ENCODE results near the gene MAMDC4. TPM values are rescaled to one million over a fixed set of nuclear protein-coding genes. Genes with fewer than 3 reads are reported as not detected.
A peak's percentile ranks its signal among the peaks of the same experiment; 100 is the strongest.
"Not testable (repeated sequence)": the region's sequence is repeated elsewhere in the genome, so short reads cannot be mapped to it uniquely, and the experiment has no call there.

The MAMDC4 gene
- polyA plus RNA-seq, 1 experiment, result 0.63 TPM

GRCh38 chr9:136843801-136844740, 8.1 kb upstream of the MAMDC4 start:
- CTCF ChIA-PET, result interaction anchor here (0.7 kb wide), 1 partner anchor 66 kb away, joined by 3 read pairs; no protein-coding TSS in a partner anchor
- H3K27me3 ChIP-seq (ENCODE audit: control insufficient read depth, insufficient read depth, low read length), result peaks cover 21% of the 10 kb centered on the region
- peak; percentile 46 for TF ChIP-seq CTCF (IDR thresholded peaks at IDR 0.05; ENCODE audit: low read depth, low read length)
- H3K4me3 ChIP-seq (ENCODE audit: low read depth, low read length); H3K9me3 ChIP-seq (ENCODE audit: control insufficient read depth, insufficient read depth, low read length); DNase-seq (ENCODE audit: low read depth, low spot score); H3K27ac ChIP-seq (ENCODE audit: low read depth, low read length): not testable (repeated sequence)
- POLR2A ChIA-PET, result interaction anchor here (0.7 kb wide), 2 partner anchors 14 to 114 kb away, joined by 3 read pairs; no protein-coding TSS in a partner anchor

- Histone ChIP-seq H3K27ac (ENCODE audit: low read depth, low read length) (no peak overlapping the region), H3K9me3 (ENCODE audit: control insufficient read depth, insufficient read depth, low read length) (peaks cover 9% of the 10 kb centered on the region), H3K27me3 (ENCODE audit: control insufficient read depth, insufficient read depth, low read length) (peaks cover 21% of the 10 kb centered on the region), H3K4me3 (ENCODE audit: low read depth, low read length) (no peak overlapping the region)
- POLR2A ChIA-PET, result no interaction called here
- CTCF ChIA-PET, result interaction anchor here (1.4 kb wide), 1 partner anchor 190 kb away, joined by 4 read pairs; no protein-coding TSS in a partner anchor
- TF ChIP-seq CTCF (IDR thresholded peaks at IDR 0.05; ENCODE audit: low read depth, low read length), result no peak
- no peak for DNase-seq (ENCODE audit: low read depth, low spot score)
These were observed 7.2 kb upstream of the MAMDC4 start for GRCh38 chr9:136844761-136845464.

GRCh38 chr9:136845465-136846260, 6.5 kb upstream of the MAMDC4 start:
- H3K27ac ChIP-seq (ENCODE audit: low read depth, low read length), result no peak overlapping the region
- no peak overlapping the region for H3K4me3 ChIP-seq (ENCODE audit: low read depth, low read length)
- CTCF ChIA-PET, result interaction anchor here (1.4 kb wide), 1 partner anchor 189 kb away, joined by 4 read pairs; no protein-coding TSS in a partner anchor
- POLR2A ChIA-PET, result no interaction called here
- DNase-seq (ENCODE audit: low read depth, low spot score), result no peak
- TF ChIP-seq CTCF (IDR thresholded peaks at IDR 0.05; ENCODE audit: low read depth, low read length), result no peak
- H3K9me3 ChIP-seq (ENCODE audit: control insufficient read depth, insufficient read depth, low read length), result peaks cover 9% of the 10 kb centered on the region
- peaks cover 21% of the 10 kb centered on the region for H3K27me3 ChIP-seq (ENCODE audit: control insufficient read depth, insufficient read depth, low read length)

GRCh38 chr9:136846376-136847087, 5.6 kb upstream of the MAMDC4 start:
- CTCF ChIA-PET, result no interaction called here
- POLR2A ChIA-PET, result interaction anchor here (1.0 kb wide), 1 partner anchor 135 kb away, joined by 3 read pairs; no protein-coding TSS in a partner anchor
- H3K4me3 ChIP-seq (ENCODE audit: low read depth, low read length), result 0 out of 2 replicates have a peak overlapping the region, but pooled peaks have one; percentile 4
- no peak overlapping the region for H3K27ac ChIP-seq (ENCODE audit: low read depth, low read length)
- H3K9me3 ChIP-seq (ENCODE audit: control insufficient read depth, insufficient read depth, low read length), result peaks cover 9% of the 10 kb centered on the region
- no peak for TF ChIP-seq CTCF (IDR thresholded peaks at IDR 0.05; ENCODE audit: low read depth, low read length)
- H3K27me3 ChIP-seq (ENCODE audit: control insufficient read depth, insufficient read depth, low read length), result peaks cover 21% of the 10 kb centered on the region
- DNase-seq (ENCODE audit: low read depth, low spot score), result no peak
